Testis (tissue), 2 donors: ENCODE measurements around the gene CDYL2.

ENCODE experiments used
- POLR2A ChIP-seq: fragments of 450-650 bp; IDR thresholded peaks from one replicate; pipeline ENCODE4 v1.6.1; 2017; ENCODE audit warnings: antibody characterized with exemption, mild to moderate bottlenecking, moderate library complexity
- TF ChIP-seq, protein P1 (sequence below), 3 experiments: fragments of 450-650 bp in 2 of 3; fragments of 200-600 bp in 1 of 3; sonication (generic) in 1 of 3; IDR thresholded peaks; one replicate each; pipeline ENCODE4 v1.5.1; 2016 to 2019; ENCODE audit warnings: antibody characterized with exemption in 3 of 3, mild to moderate bottlenecking in 2 of 3, moderate library complexity in 1 of 3

DNA sequence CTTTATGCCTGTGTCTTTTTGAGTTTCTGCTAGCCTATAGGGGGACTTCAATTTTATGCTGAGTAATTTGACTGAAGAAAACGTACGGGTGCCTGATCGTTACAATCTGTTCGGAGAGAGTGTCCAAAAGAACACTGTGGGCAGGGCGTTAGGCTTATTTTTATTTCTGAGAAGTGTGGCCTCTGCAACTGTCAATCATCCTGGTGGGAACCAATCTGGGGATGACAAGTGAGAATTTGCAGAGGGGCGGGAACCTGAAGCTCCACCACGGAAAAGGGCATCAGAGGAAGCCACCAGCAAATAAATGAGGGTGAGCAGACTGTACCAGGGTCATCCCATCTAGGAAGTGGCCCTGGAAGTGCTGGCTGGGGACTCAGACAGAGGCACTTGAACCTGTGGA, 12.0 kb upstream of the CDYL2 start:
- TF ChIP-seq, protein P1, sequence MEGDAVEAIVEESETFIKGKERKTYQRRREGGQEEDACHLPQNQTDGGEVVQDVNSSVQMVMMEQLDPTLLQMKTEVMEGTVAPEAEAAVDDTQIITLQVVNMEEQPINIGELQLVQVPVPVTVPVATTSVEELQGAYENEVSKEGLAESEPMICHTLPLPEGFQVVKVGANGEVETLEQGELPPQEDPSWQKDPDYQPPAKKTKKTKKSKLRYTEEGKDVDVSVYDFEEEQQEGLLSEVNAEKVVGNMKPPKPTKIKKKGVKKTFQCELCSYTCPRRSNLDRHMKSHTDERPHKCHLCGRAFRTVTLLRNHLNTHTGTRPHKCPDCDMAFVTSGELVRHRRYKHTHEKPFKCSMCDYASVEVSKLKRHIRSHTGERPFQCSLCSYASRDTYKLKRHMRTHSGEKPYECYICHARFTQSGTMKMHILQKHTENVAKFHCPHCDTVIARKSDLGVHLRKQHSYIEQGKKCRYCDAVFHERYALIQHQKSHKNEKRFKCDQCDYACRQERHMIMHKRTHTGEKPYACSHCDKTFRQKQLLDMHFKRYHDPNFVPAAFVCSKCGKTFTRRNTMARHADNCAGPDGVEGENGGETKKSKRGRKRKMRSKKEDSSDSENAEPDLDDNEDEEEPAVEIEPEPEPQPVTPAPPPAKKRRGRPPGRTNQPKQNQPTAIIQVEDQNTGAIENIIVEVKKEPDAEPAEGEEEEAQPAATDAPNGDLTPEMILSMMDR (IDR thresholded peaks at IDR 0.05), result no peak
- no peak for TF ChIP-seq POLR2A
